Measurements from ENCODE around the gene TRIOBP.
A peak's percentile ranks its signal among the peaks of the same experiment; 100 is the strongest.

The TRIOBP gene

GRCh38 chr22:37664249-37665101 is 32.4 kb upstream of the TRIOBP start:
- no peak for DNase-seq

- no peak for DNase-seq
Observed at GRCh38 chr22:37665487-37665886, 31.4 kb upstream of the TRIOBP start.

GRCh38 chr22:37669586-37669985 is 27.3 kb upstream of the TRIOBP start:
- DNase-seq: no peak

GRCh38 chr22:37672206-37672919 is 24.5 kb upstream of the TRIOBP start:
- no peak for DNase-seq

- no peak for DNase-seq
Observed at GRCh38 chr22:37672920-37673455, 23.9 kb upstream of the TRIOBP start.

- no peak for DNase-seq
Observed at GRCh38 chr22:37674248-37674647, 22.6 kb upstream of the TRIOBP start.

- peak; percentile 92 for DNase-seq
Observed at GRCh38 chr22:37674951-37675929, 21.6 kb upstream of the TRIOBP start, which contains the start of gene LGALS1. TSS of gene LGALS1 (plus strand) at chr22:37675636. CDS start at chr22:37675703, 67 bp downstream.

- no peak for DNase-seq
Observed at GRCh38 chr22:37675930-37676735, 20.7 kb upstream of the TRIOBP start.

GRCh38 chr22:37676736-37677492 is 19.9 kb upstream of the TRIOBP start:
- DNase-seq: peak; percentile 77

GRCh38 chr22:37677493-37677974 is 19.3 kb upstream of the TRIOBP start:
- no peak for DNase-seq

GRCh38 chr22:37678372-37678771 is 18.5 kb upstream of the TRIOBP start:
- no peak for DNase-seq

- no peak for DNase-seq
Observed at GRCh38 chr22:37679670-37680069, 17.2 kb upstream of the TRIOBP start.

- no peak for DNase-seq
Observed at GRCh38 chr22:37680191-37680851, 16.5 kb upstream of the TRIOBP start.

- DNase-seq: peak; percentile 17
Observed at GRCh38 chr22:37681001-37681424, 15.8 kb upstream of the TRIOBP start.

GRCh38 chr22:37681556-37682049 is 15.2 kb upstream of the TRIOBP start:
- DNase-seq: peak; percentile 23

GRCh38 chr22:37684803-37685615 is 11.8 kb upstream of the TRIOBP start:
- no peak for DNase-seq

- DNase-seq: peak; percentile 59
Observed at GRCh38 chr22:37686002-37686982, 10.6 kb upstream of the TRIOBP start, which contains the start of gene NOL12. TSS of gene NOL12 (plus strand) at chr22:37686343. CDS start at chr22:37686393, 50 bp downstream.

- no peak for DNase-seq
Observed at GRCh38 chr22:37690407-37690806, 6.4 kb upstream of the TRIOBP start.

Measured in NCI-H226 (cell line).